OCI-LY7 (cell line): Measurements from ENCODE around the gene ANAPC16. TPM values are rescaled to one million over a fixed set of nuclear protein-coding genes. Genes with fewer than 3 reads are reported as not detected.
A peak's percentile ranks its signal among the peaks of the same experiment; 100 is the strongest.

ENCODE experiments used
- BruUV-seq: library from RNA; stranded (reverse); fragments of 400-500 nt; replicated peaks from 2 replicates; lab custom pipeline; 2021; lab: Mats Ljungman, UMichigan
- CTCF ChIA-PET: fragments of 300-600 bp; sonication (Branson Sonifier 250); formaldehyde crosslinking; loops from one replicate; lab custom pipeline; 2022; ENCODE audit warnings: antibody characterized with exemption; ENCODE audit not compliant: unreplicated experiment; lab: Charles Lee
- POLR2A ChIA-PET: fragments of 300-600 bp; sonication (Branson Sonifier 250); formaldehyde crosslinking; loops from one replicate; lab custom pipeline; 2022; ENCODE audit warnings: antibody characterized with exemption; lab: Charles Lee
- DNase-seq: peaks from one replicate; pipeline ENCODE4 v3.0.0-alpha.2; 2015; ENCODE audit warnings: low spot score
- H2AFZ ChIP-seq: fragments of 200-600 bp; sonication (generic), shearing (Covaris generic); 2 replicates; pipeline ENCODE4 v1.6.1; 2014; ENCODE audit warnings: mild to moderate bottlenecking, antibody characterized with exemption, low read length, moderate library complexity
- H3K27ac ChIP-seq: fragments of 200-600 bp; sonication (generic); 2 replicates; pipeline ENCODE4 v1.5.1; 2014; ENCODE audit warnings: mixed run types, low read depth, mild to moderate bottlenecking, moderate library complexity, low read length, inconsistent platforms; ENCODE audit not compliant: poor library complexity, severe bottlenecking
- H3K36me3 ChIP-seq: fragments of 200-600 bp; sonication (generic); 2 replicates; pipeline ENCODE4 v1.6.1; 2014; ENCODE audit warnings: mild to moderate bottlenecking, antibody characterized with exemption, low read length, moderate library complexity, mixed read lengths; ENCODE audit not compliant: insufficient read depth
- H3K4me1 ChIP-seq: fragments of 200-600 bp; sonication (generic); 2 replicates; pipeline ENCODE4 v1.5.1; 2014; ENCODE audit warnings: mild to moderate bottlenecking, low read length; ENCODE audit not compliant: insufficient read depth, poor library complexity, severe bottlenecking
- H3K4me2 ChIP-seq: fragments of 200-600 bp; sonication (generic); 2 replicates; pipeline ENCODE4 v1.6.1; 2014; ENCODE audit warnings: mild to moderate bottlenecking, low read length
- H3K4me3 ChIP-seq: fragments of 200-600 bp; sonication (generic); 2 replicates; pipeline ENCODE4 v1.5.1; 2014; ENCODE audit warnings: mild to moderate bottlenecking, low read depth, low read length; ENCODE audit not compliant: poor library complexity, severe bottlenecking
- H3K79me2 ChIP-seq: fragments of 200-600 bp; sonication (generic); 2 replicates; pipeline ENCODE4 v1.6.1; 2016; ENCODE audit warnings: low read depth, mild to moderate bottlenecking, low read length, moderate library complexity, mixed read lengths; ENCODE audit not compliant: insufficient read depth
- H3K9me2 ChIP-seq: fragments of 200-600 bp; sonication (generic); 2 replicates; pipeline ENCODE4 v1.6.1; 2016; ENCODE audit warnings: mild to moderate bottlenecking, low read length, mixed read lengths; ENCODE audit not compliant: insufficient read depth
- H3K9me3 ChIP-seq: fragments of 200-600 bp; sonication (generic); 2 replicates; pipeline ENCODE4 v1.6.1; 2014; ENCODE audit warnings: mild to moderate bottlenecking, mixed run types, low read length, mixed read lengths
- H4K20me1 ChIP-seq: fragments of 200-600 bp; sonication (generic); 2 replicates; pipeline ENCODE4 v1.6.1; 2014; ENCODE audit warnings: mild to moderate bottlenecking, antibody characterized with exemption, low read length, moderate library complexity, mixed read lengths; ENCODE audit not compliant: insufficient read depth
- CTCF ChIP-seq: fragments of 200-600 bp; sonication (generic); conservative IDR thresholded peaks from 2 replicates; pipeline ENCODE4 v1.5.1; 2014; ENCODE audit warnings: mild to moderate bottlenecking, antibody characterized with exemption, low read length, moderate library complexity, mixed read lengths
- EZH2phosphoT487 ChIP-seq: fragments of 200-600 bp; sonication (generic); IDR thresholded peaks from 2 replicates; pipeline ENCODE4 v1.6.1; 2018; ENCODE audit warnings: low read depth, borderline replicate concordance, mild to moderate bottlenecking, mixed run types, antibody characterized with exemption, low read length, moderate library complexity, mixed read lengths
- intact Hi-C: fragments of 100-400 bp; cut with micrococcal nuclease; formaldehyde crosslinking; loops from one replicate; pipeline ENCODE4 v1.10.0; 2022; ENCODE audit not compliant: unreplicated experiment
- total RNA-seq, 2 experiments: library from RNA; depleted of rRNA in 1 of 2; stranded (reverse); fragments of >200 nt in 1 of 2; shearing (Covaris generic) in 1 of 2; gene quantifications; 2 replicates each; pipeline ENCODE4 v1.2.3, GENCODE V29; 2014 to 2022

The ANAPC16 gene
- total RNA-seq, 2 experiments from 2014 or later, result 68.0 to 92.8 TPM

GRCh38 chr10:72219235-72219814 lies 3.5 kb downstream of the ANAPC16 start:
- Histone ChIP-seq H3K4me2 (peak overlapping the region; percentile 72), H3K4me3 (peak overlapping the region; percentile 56), H4K20me1 (peaks cover 12% of the 10 kb centered on the region; the same call in 1 of the 2 replicates), H3K27ac (peak overlapping the region; percentile 79), H3K36me3 (peaks cover 31% of the 10 kb centered on the region), H3K79me2 (peaks cover 79% of the 10 kb centered on the region), H3K9me3 (no peaks in the 10 kb centered on the region), H3K9me2 (no peaks in the 10 kb centered on the region), H3K4me1 (peaks cover 52% of the 10 kb centered on the region), H2AFZ (no peak overlapping the region)
- intact Hi-C loops, result no loop called here
- DNase-seq, result no peak
- CTCF ChIA-PET, result no interaction called here
- no TSS peak for BruUV-seq
- no peak for TF ChIP-seq EZH2phosphoT487
- no peak for TF ChIP-seq CTCF
- POLR2A ChIA-PET, result interaction anchor here (0.6 to 2.1 kb wide), 11 partner anchors 10 to 310 kb away, joined by 3 to 10 read pairs (median 4); no protein-coding TSS in a partner anchor

- H3K36me3 ChIP-seq, result peaks cover 42% of the 10 kb centered on the region
- CTCF ChIA-PET, result interaction anchor here (0.9 kb wide), 1 partner anchor 28 kb away, joined by 3 read pairs; no protein-coding TSS in a partner anchor
- no peaks in the 10 kb centered on the region for H3K9me2 ChIP-seq
- H3K79me2 ChIP-seq, result peaks cover 72% of the 10 kb centered on the region
- no peak overlapping the region for H3K4me2 ChIP-seq
- BruUV-seq, result no TSS peak
- POLR2A ChIA-PET, result interaction anchor here (0.7 to 0.8 kb wide), 3 partner anchors 27 to 83 kb away, joined by 3 to 6 read pairs (median 4); partner anchors contain the start of gene DDIT4
- H4K20me1 ChIP-seq, result peaks cover 12% of the 10 kb centered on the region; the same call in 1 of the 2 replicates
- H3K4me1 ChIP-seq, result peaks cover 44% of the 10 kb centered on the region
- H3K27ac ChIP-seq, result no peak overlapping the region
- H3K4me3 ChIP-seq, result no peak overlapping the region
- no peaks in the 10 kb centered on the region for H3K9me3 ChIP-seq
- no peak overlapping the region for H2AFZ ChIP-seq
- TF ChIP-seq CTCF, result no peak
- TF ChIP-seq EZH2phosphoT487, result no peak
- intact Hi-C loops, result loop anchor here (5.0 kb wide), 1 partner anchor 158 kb away; no protein-coding TSS in a partner anchor
- DNase-seq, result no peak
Observed at GRCh38 chr10:72220637-72221036, 4.8 kb downstream of the ANAPC16 start.

- TF ChIP-seq CTCF (no peak), EZH2phosphoT487 (no peak)
- ChIA-PET CTCF (interaction anchor here (0.9 kb wide), 1 partner anchor 27 kb away, joined by 3 read pairs; no protein-coding TSS in a partner anchor), POLR2A (interaction anchor here (0.5 to 0.9 kb wide), 5 partner anchors 9 to 386 kb away, joined by 3 to 7 read pairs (median 4); no protein-coding TSS in a partner anchor)
- no peak overlapping the region for H2AFZ ChIP-seq
- H3K9me2 ChIP-seq, result no peaks in the 10 kb centered on the region
- no TSS peak for BruUV-seq
- H3K4me2 ChIP-seq, result no peak overlapping the region
- H3K79me2 ChIP-seq, result peaks cover 73% of the 10 kb centered on the region
- H3K36me3 ChIP-seq, result peaks cover 49% of the 10 kb centered on the region
- H3K4me3 ChIP-seq, result no peak overlapping the region
- intact Hi-C loops, result loop anchor here (5.0 kb wide), 1 partner anchor 159 kb away; no protein-coding TSS in a partner anchor
- no peaks in the 10 kb centered on the region for H3K9me3 ChIP-seq
- no peak for DNase-seq
- peaks cover 44% of the 10 kb centered on the region for H3K4me1 ChIP-seq
- H4K20me1 ChIP-seq, result peaks cover 12% of the 10 kb centered on the region; the same call in 1 of the 2 replicates
- H3K27ac ChIP-seq, result no peak overlapping the region
Observed at GRCh38 chr10:72221278-72221677, 5.5 kb downstream of the ANAPC16 start.
